Subcutaneous adipose tissue (tissue), 4 donors: Measurements from ENCODE around the gene PRR36. TPM values are rescaled to one million over a fixed set of nuclear protein-coding genes. Genes with fewer than 3 reads are reported as not detected.

Source experiments
- CTCF ChIP-seq: fragments of 450-650 bp; IDR thresholded peaks from one replicate; pipeline ENCODE4 v1.5.1; 2016; ENCODE audit warnings: low read depth, mild to moderate bottlenecking, control low read depth, antibody characterized with exemption, moderate library complexity
- total RNA-seq, 4 donors: library from RNA; depleted of rRNA; stranded (reverse); fragments of >200 nt; gene quantifications; one replicate each; pipeline ENCODE4 v1.1.0, GENCODE V29; 2016

PRR36 gene
- total RNA-seq, 4 donors from 2014 or later = not detected

DNA sequence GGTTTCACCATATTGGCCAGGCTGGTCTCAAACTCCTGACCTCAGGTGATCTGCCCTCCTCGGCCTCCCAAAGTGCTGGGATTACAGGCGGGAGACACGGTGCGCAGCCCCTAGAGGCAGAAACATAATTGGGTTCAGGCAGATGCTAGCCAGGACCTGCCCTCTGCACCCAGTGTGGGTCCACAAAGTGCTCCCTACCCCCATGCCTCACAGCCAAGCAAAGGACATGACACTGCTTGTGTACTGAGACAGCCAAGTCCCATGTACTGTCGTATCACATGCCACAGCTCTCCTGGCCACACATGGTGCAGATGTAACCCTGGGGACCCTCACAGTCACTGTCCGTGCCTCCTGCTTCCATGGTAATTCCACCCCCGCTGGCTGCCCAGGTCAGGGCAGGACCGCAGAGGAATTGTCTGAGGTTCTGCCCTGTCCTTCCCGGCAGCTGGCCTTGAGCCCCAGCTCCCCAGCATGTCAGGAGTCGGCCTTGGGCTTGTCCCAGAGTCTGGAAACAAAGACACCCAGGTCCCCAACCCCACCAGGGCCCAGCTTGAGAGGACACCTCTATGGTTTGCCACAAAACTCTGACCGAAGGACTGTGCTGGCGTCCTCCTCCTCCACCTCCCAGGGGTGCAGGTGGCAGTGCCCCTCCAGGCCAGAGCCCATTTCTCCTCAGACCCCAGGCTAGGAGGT lies 7.6 kb downstream of the PRR36 start:
- TF ChIP-seq CTCF = no peak

DNA sequence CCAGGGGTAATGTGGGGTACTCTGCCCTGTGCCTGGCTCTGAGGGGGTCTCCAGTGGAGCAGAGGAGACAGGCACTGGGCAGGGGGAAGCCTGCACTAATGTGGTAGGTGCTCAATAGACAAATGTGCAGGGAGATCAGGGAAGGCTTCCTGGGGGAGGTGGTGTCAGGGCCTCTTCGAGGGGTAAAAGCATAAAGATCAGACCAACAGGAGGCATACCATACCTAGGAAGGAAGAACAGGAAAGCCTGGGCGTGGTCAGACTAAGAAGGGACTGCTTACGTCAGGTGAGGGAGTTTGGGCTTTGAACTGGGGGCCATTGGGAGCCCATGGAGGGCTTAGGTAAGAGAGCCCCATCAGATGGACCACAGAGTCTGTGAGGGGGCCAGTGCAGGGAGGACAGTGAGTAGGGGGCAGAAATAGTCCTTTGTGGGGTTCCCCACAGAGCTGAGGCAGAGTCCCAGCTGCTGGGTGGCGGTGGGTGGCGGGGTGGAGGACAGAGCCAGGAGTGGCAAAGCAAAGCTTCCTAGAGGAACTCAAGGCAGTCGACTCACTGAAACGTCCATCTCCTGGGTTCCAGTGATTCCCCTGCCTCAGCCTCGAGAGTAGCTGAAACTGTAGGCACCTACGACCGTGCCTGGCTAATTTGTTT lies 8.8 kb downstream of the PRR36 start:
- no peak for TF ChIP-seq CTCF

DNA sequence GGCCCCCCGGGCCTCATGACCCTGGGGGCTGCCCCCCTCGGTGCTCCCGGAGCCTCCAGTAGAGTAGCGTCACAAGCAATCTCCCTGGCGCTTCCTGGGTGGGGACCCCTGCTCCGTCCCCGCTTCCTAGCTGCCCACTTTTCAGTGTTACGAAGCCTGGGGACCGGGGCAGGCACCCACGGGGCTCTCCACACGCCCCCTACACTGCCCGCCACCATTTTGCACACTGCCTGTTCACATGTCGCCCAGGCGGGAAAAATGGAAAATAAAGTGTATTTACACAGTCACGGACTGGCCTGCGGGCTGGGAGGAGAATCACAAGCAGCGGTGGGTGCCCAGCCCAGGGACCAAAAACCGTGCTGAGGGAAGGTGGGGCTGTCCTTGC lies 9.5 kb downstream of the PRR36 start:
- no peak for TF ChIP-seq CTCF

GRCh38 chr19:7863971-7864689 lies 10.1 kb downstream of the PRR36 start:
- no peak for TF ChIP-seq CTCF

GRCh38 chr19:7863157-7863970 lies 10.8 kb downstream of the PRR36 start:
- no peak for TF ChIP-seq CTCF

- TF ChIP-seq CTCF = no peak
Observed at GRCh38 chr19:7862413-7862951, 11.7 kb downstream of the PRR36 start.
